ENCODE data around the gene ANO4. TPM values are rescaled to one million over a fixed set of nuclear protein-coding genes. Genes with fewer than 3 reads are reported as not detected.

ANO4 gene
- 5.7 and 6.1 TPM in 2 replicates for total RNA-seq (2021)
- long read RNA-seq, partial matches to known transcripts, result 1 of 5 reads
- long read RNA-seq, other reads (novel, unspliced or antisense), result 4 of 5 reads

GRCh38 chr12:100794441-100795173, at the start of gene ANO4:
ANO4 (plus strand) TSS chr12:100794776; CDS start chr12:100901786, 107,010 bp downstream.
- H4K91ac ChIP-seq (ENCODE audit: insufficient read length, low read depth, low read length), result no peak within 1 kb of the TSS
- Mint-ChIP-seq H3K27ac (peak within 1 kb of the TSS in 2 of 3 experiments; percentile 28 to 49; a peak in 4 of 7 replicates), H3K27me3 (ENCODE audit: low read depth) (peaks cover 12% of the 10 kb centered on the region), H3K36me3 (ENCODE audit: insufficient read depth in 1 of 3, low read depth in 3 of 3) (no peaks in the 10 kb centered on the region), H3K9me3 (no peaks in the 10 kb centered on the region), H3K4me3 (peak within 1 kb of the TSS; percentile 36 to 71), H3K4me1 (peaks cover 42 to 50% of the 10 kb centered on the region in 2 experiments)
- no peak within 1 kb of the TSS for H3K18ac ChIP-seq (ENCODE audit: insufficient read length, low read depth, low read length)
- H3K9me3 ChIP-seq (ENCODE audit: control insufficient read depth, low read depth, low read length), result no peaks in the 10 kb centered on the region
- no peak within 1 kb of the TSS for H2BK5ac ChIP-seq (ENCODE audit: insufficient read length, low read length)
- H4K8ac ChIP-seq (replicated peaks; ENCODE audit: insufficient read length, low read depth, low read length), result no peak within 1 kb of the TSS
- H3K56ac ChIP-seq (ENCODE audit: insufficient read length, low read depth, low read length), result no peak within 1 kb of the TSS
- H2AFZ ChIP-seq (ENCODE audit: low read length), result no peak within 1 kb of the TSS
- H3K27me3 ChIP-seq (ENCODE audit: insufficient read depth, low read length), result no peaks in the 10 kb centered on the region
- DNase-seq, result peak; percentile 41
- no peak within 1 kb of the TSS for H2AK5ac ChIP-seq (ENCODE audit: insufficient read length, low read length)
- H4K20me1 ChIP-seq (ENCODE audit: control insufficient read depth, insufficient read depth, insufficient read length), result no peaks in the 10 kb centered on the region
- no peaks in the 10 kb centered on the region for H3K79me1 ChIP-seq (ENCODE audit: insufficient read depth, low read depth, low read length, poor library complexity, severe bottlenecking)
- no peak within 1 kb of the TSS for H2BK120ac ChIP-seq (ENCODE audit: low read depth, low read length, poor library complexity, severe bottlenecking)
- H3K27ac ChIP-seq (ENCODE audit: insufficient read length, low read depth, low read length), result no peak within 1 kb of the TSS
- H3K23ac ChIP-seq (ENCODE audit: insufficient read length, low read depth, low read length), result no peak within 1 kb of the TSS
- H3T11ph ChIP-seq (ENCODE audit: low read length), result no peak within 1 kb of the TSS
- no peaks in the 10 kb centered on the region for H3K23me2 ChIP-seq (ENCODE audit: insufficient read length, low read depth, low read length, poor library complexity, severe bottlenecking)
- H3K9ac ChIP-seq (ENCODE audit: extremely low read depth, insufficient read length, low read length), result no peak within 1 kb of the TSS
- no peaks in the 10 kb centered on the region for H3K79me2 ChIP-seq (ENCODE audit: insufficient read depth, low read length)
- H2BK20ac ChIP-seq (ENCODE audit: low read depth, low read length, poor library complexity, severe bottlenecking), result no peak within 1 kb of the TSS
- no peak within 1 kb of the TSS for H2BK15ac ChIP-seq (ENCODE audit: low read depth, low read length)
- no peak within 1 kb of the TSS for H3K14ac ChIP-seq (ENCODE audit: insufficient read depth, low read length)
- peak within 1 kb of the TSS; percentile 43 for H3K4me2 ChIP-seq (ENCODE audit: insufficient read depth, insufficient read length, low read length)
- H2BK12ac ChIP-seq (ENCODE audit: insufficient read length, low read depth, low read length), result no peak within 1 kb of the TSS
- no peak within 1 kb of the TSS for H4K5ac ChIP-seq (ENCODE audit: insufficient read length, low read depth, low read length)
- H3K4me1 ChIP-seq (ENCODE audit: insufficient read depth, low read length), result peaks cover 3% of the 10 kb centered on the region; the same call in 1 of the 2 replicates
- no peak within 1 kb of the TSS for H3K4ac ChIP-seq (ENCODE audit: low read depth, low read length)
- no CpG with 5 or more reads among the region's 18 CpGs for WGBS (ENCODE audit: extremely low coverage, insufficient read length, low lambda C conversion rate)
- TF ChIP-seq CTCF (conservative IDR thresholded peaks at IDR 0.05), result no peak
